ENCODE measurements around the gene CEP68.

DNA sequence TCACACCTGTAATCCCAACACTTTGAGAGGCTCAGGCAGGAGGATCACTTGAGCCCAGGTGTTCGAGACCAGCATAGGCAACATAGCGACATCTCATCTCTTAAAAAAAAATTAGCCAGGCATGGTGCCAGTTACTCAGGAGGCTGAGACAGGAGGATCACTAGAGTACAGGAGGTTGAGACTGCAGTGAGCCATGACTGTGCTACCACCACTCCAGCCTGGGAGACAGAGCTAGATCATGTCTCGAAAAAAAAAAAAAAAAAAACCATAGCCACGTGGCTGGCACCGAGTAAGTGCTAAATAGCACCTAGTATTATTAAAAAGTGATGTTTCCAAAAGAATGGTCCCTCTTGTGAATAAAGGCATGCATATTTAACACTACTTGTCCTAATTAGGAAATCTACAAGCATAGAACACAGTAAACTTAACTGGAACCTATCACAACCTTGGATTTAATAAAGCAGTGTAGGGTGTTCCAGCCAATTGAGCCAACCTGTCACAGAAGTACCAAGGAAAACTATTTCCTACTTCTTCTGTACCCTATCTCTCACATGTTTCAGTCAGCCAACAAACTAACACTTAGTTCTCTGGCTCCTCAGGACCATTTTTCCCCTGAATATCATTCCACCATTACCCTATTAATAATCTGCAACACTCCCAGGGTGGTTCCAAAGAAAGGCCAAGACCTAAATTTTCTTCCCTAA lies 64.9 kb downstream of the CEP68 start:
- TF ChIP-seq, protein P1, sequence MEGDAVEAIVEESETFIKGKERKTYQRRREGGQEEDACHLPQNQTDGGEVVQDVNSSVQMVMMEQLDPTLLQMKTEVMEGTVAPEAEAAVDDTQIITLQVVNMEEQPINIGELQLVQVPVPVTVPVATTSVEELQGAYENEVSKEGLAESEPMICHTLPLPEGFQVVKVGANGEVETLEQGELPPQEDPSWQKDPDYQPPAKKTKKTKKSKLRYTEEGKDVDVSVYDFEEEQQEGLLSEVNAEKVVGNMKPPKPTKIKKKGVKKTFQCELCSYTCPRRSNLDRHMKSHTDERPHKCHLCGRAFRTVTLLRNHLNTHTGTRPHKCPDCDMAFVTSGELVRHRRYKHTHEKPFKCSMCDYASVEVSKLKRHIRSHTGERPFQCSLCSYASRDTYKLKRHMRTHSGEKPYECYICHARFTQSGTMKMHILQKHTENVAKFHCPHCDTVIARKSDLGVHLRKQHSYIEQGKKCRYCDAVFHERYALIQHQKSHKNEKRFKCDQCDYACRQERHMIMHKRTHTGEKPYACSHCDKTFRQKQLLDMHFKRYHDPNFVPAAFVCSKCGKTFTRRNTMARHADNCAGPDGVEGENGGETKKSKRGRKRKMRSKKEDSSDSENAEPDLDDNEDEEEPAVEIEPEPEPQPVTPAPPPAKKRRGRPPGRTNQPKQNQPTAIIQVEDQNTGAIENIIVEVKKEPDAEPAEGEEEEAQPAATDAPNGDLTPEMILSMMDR (IDR thresholded peaks at IDR 0.05): no peak
- TF ChIP-seq POLR2A (IDR thresholded peaks at IDR 0.05) (no peak), POLR2AphosphoS5 (IDR thresholded peaks at IDR 0.05) (no peak), EP300 (IDR thresholded peaks at IDR 0.05) (no peak)
